Parathyroid adenoma (tissue), 2 donors: ENCODE results near the gene SYNDIG1.

ENCODE experiments used
- H2AFZ ChIP-seq: fragments of 300-600 bp; sonication (generic); one replicate; pipeline ENCODE4 v1.7.0; 2017; ENCODE audit warnings: antibody characterized with exemption, mild to moderate bottlenecking
- H3K27ac ChIP-seq: fragments of 300-600 bp; sonication (generic); one replicate; pipeline ENCODE4 v1.7.0; 2017
- H3K27me3 ChIP-seq: fragments of 300-600 bp; sonication (generic); one replicate; pipeline ENCODE4 v1.7.0; 2017; ENCODE audit warnings: low read length; ENCODE audit not compliant: control insufficient read depth, insufficient read depth
- H3K36me3 ChIP-seq: fragments of 300-600 bp; sonication (generic); one replicate; pipeline ENCODE4 v1.7.0; 2017; ENCODE audit warnings: low read length; ENCODE audit not compliant: control insufficient read depth, insufficient read depth
- H3K4me1 ChIP-seq: fragments of 300-600 bp; sonication (generic); one replicate; pipeline ENCODE4 v1.7.0; 2017; ENCODE audit warnings: control low read depth
- H3K4me2 ChIP-seq: fragments of 300-600 bp; sonication (generic); one replicate; pipeline ENCODE4 v1.7.0; 2017; ENCODE audit warnings: low read length
- H3K4me3 ChIP-seq: fragments of 300-600 bp; sonication (generic); one replicate; pipeline ENCODE4 v1.7.0; 2017; ENCODE audit warnings: low read depth, low read length
- H3K79me2 ChIP-seq: fragments of 300-600 bp; sonication (generic); one replicate; pipeline ENCODE4 v1.7.0; 2017; ENCODE audit warnings: control low read depth
- H3K9ac ChIP-seq: fragments of 300-600 bp; sonication (generic); one replicate; pipeline ENCODE4 v1.7.0; 2017; ENCODE audit warnings: mild to moderate bottlenecking
- H3K9me3 ChIP-seq: fragments of 300-600 bp; sonication (generic); one replicate; pipeline ENCODE4 v1.7.0; 2017; ENCODE audit warnings: low read length; ENCODE audit not compliant: control insufficient read depth
- TF ChIP-seq, protein P1 (sequence below): fragments of 300-600 bp; sonication (generic); IDR thresholded peaks from one replicate; pipeline ENCODE4 v1.7.0; 2017; ENCODE audit warnings: antibody characterized with exemption, mild to moderate bottlenecking
- donor health status: primary hyperparathyroidism.

Gene SYNDIG1

GRCh38 chr20:24692446-24693200, 223.2 kb downstream of the SYNDIG1 start:
- Histone ChIP-seq H3K27me3 (no peaks in the 10 kb centered on the region), H3K4me1 (peaks cover 7% of the 10 kb centered on the region), H3K9me3 (no peaks in the 10 kb centered on the region), H3K36me3 (no peaks in the 10 kb centered on the region), H3K79me2 (no peaks in the 10 kb centered on the region), H3K27ac (no peak overlapping the region), H3K4me3 (no peak overlapping the region), H3K9ac (no peak overlapping the region), H2AFZ (no peak overlapping the region), H3K4me2 (no peak overlapping the region)
- TF ChIP-seq, protein P1, sequence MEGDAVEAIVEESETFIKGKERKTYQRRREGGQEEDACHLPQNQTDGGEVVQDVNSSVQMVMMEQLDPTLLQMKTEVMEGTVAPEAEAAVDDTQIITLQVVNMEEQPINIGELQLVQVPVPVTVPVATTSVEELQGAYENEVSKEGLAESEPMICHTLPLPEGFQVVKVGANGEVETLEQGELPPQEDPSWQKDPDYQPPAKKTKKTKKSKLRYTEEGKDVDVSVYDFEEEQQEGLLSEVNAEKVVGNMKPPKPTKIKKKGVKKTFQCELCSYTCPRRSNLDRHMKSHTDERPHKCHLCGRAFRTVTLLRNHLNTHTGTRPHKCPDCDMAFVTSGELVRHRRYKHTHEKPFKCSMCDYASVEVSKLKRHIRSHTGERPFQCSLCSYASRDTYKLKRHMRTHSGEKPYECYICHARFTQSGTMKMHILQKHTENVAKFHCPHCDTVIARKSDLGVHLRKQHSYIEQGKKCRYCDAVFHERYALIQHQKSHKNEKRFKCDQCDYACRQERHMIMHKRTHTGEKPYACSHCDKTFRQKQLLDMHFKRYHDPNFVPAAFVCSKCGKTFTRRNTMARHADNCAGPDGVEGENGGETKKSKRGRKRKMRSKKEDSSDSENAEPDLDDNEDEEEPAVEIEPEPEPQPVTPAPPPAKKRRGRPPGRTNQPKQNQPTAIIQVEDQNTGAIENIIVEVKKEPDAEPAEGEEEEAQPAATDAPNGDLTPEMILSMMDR: no peak

GRCh38 chr20:24693466-24694156, 224.2 kb downstream of the SYNDIG1 start:
- H3K36me3 ChIP-seq: no peaks in the 10 kb centered on the region
- H3K4me1 ChIP-seq: peaks cover 7% of the 10 kb centered on the region
- H3K27me3 ChIP-seq: no peaks in the 10 kb centered on the region
- TF ChIP-seq, protein P1: no peak
- H2AFZ ChIP-seq: no peak overlapping the region
- H3K9me3 ChIP-seq: no peaks in the 10 kb centered on the region
- H3K9ac ChIP-seq: no peak overlapping the region
- no peak overlapping the region for H3K4me2 ChIP-seq
- H3K4me3 ChIP-seq: no peak overlapping the region
- no peaks in the 10 kb centered on the region for H3K79me2 ChIP-seq
- peak overlapping the region; percentile 19 for H3K27ac ChIP-seq

DNA sequence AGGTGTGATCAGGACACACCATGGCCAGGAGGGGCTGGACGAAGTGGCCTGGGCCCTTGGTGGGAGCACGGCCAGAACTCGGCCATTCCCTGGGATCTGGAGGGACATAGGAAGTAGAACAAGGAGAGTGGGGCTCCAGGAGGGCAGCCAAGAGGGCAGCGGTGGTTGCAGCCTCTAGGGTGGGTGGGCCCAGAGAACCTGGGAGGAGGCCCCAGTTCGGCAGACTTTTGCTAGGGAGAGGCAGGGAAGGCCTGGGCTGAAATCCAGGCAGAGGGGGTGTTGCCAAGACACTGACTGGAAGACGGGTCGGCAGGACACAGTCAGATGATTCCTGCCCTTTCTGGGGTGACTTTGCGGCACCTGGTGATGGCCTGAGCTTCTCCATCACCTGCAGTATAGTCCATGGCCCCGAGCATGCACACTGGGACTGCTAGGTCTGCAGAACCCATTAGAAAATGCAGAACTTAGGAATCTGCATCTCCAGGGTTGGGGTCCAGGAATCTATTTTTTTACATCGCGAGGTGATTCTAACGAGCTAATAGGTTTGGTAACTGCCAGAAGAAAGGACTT, 224.8 kb downstream of the SYNDIG1 start:
- TF ChIP-seq, protein P1: no peak
- Histone ChIP-seq H3K4me3 (no peak overlapping the region), H2AFZ (no peak overlapping the region), H3K9me3 (no peaks in the 10 kb centered on the region), H3K27ac (peak overlapping the region; percentile 32), H3K36me3 (no peaks in the 10 kb centered on the region), H3K79me2 (no peaks in the 10 kb centered on the region), H3K27me3 (no peaks in the 10 kb centered on the region), H3K9ac (no peak overlapping the region), H3K4me2 (no peak overlapping the region), H3K4me1 (peaks cover 7% of the 10 kb centered on the region)

GRCh38 chr20:24694727-24695528, 225.5 kb downstream of the SYNDIG1 start:
- TF ChIP-seq, protein P1: no peak
- Histone ChIP-seq H3K79me2 (no peaks in the 10 kb centered on the region), H3K27ac (peak overlapping the region; percentile 32), H3K36me3 (no peaks in the 10 kb centered on the region), H3K4me3 (no peak overlapping the region), H3K9me3 (no peaks in the 10 kb centered on the region), H3K4me2 (no peak overlapping the region), H3K27me3 (no peaks in the 10 kb centered on the region), H2AFZ (peak overlapping the region; percentile 63), H3K4me1 (peaks cover 7% of the 10 kb centered on the region), H3K9ac (no peak overlapping the region)
